ENCODE data around the gene GABRR1.

DNA sequence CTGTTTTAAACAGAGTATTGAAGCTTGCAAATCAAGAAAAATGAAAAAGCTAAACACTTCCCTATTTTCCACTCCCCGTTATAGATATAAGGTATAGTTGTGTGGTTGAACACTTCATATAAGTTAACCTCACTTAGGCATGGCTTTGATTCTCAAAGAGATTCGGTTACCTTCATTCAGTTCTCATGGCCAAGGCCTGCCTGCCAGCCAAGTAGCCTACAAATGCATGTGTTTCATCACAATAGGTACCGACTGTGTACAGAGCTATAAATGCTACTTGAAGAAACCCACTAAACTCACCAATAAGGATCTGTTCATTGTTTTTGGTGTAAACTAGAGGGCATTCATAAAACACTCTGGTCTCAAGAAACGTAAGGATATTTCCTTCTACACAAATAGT lies 43.5 kb downstream of the GABRR1 start:
- TF ChIP-seq CTCF (conservative IDR thresholded peaks at IDR 0.05; ENCODE audit: low read length) (no peak), EZH2phosphoT487 (IDR thresholded peaks at IDR 0.05; ENCODE audit: borderline replicate concordance, low read depth, low read length) (no peak)

Measured in OCI-LY7 (cell line).